GM12892 (cell line): ENCODE data around the gene PLAGL2.

Experiments used
- DNase-seq: peaks from one replicate; pipeline ENCODE4 v3.0.0; 2011; ENCODE audit not compliant: insufficient read length
- FAIRE-seq: peaks from 2 replicates; lab custom pipeline; 2011; peaks lifted over from hg19 to GRCh38; lab: Jason Lieb, UNC
- POLR2A ChIP-seq: IDR thresholded peaks from 2 replicates; pipeline ENCODE4 v1.6.1; 2011; ENCODE audit warnings: low read depth, low read length, control low read depth
- POLR2AphosphoS5 ChIP-seq: IDR thresholded peaks from 2 replicates; pipeline ENCODE4 v1.6.1; 2011; ENCODE audit warnings: low read depth, low read length, control low read depth
- TAF1 ChIP-seq: IDR thresholded peaks from 2 replicates; pipeline ENCODE4 v1.6.1; 2011; ENCODE audit warnings: low read depth, mild to moderate bottlenecking, control low read depth, low read length, borderline replicate concordance

Gene PLAGL2

GRCh38 chr20:32208499-32209154, 1.1 kb upstream of the PLAGL2 start:
- TF ChIP-seq POLR2A (no peak), POLR2AphosphoS5 (no peak), TAF1 (no peak)
- DNase-seq = no peak
- no peak for FAIRE-seq

- DNase-seq (no peak), FAIRE-seq (no peak)
- 0 out of 2 replicates have a peak, but pooled peaks have one; percentile 3 for TF ChIP-seq POLR2AphosphoS5
- no peak for TF ChIP-seq POLR2A
Observed at GRCh38 chr20:32206760-32207625, 550 bp downstream of the PLAGL2 start.

GRCh38 chr20:32205843-32206759, 1.4 kb downstream of the PLAGL2 start:
- TF ChIP-seq POLR2A (no peak), POLR2AphosphoS5 (no peak), TAF1 (no peak)
- DNase-seq = no peak
- FAIRE-seq = no peak

GRCh38 chr20:32205110-32205842, 2.3 kb downstream of the PLAGL2 start:
- TF ChIP-seq POLR2A (0 out of 2 replicates have a peak, but pooled peaks have one; percentile 8), TAF1 (no peak), POLR2AphosphoS5 (no peak)
- FAIRE-seq (no peak), DNase-seq (no peak)

- DNase-seq = no peak
- TF ChIP-seq POLR2AphosphoS5 = no peak
- no peak for TF ChIP-seq TAF1
- no peak for TF ChIP-seq POLR2A
- FAIRE-seq = no peak
Observed at GRCh38 chr20:32204205-32205109, 3.1 kb downstream of the PLAGL2 start.

GRCh38 chr20:32203356-32204204, 4.0 kb downstream of the PLAGL2 start:
- no peak for FAIRE-seq
- TF ChIP-seq TAF1 = no peak
- no peak for TF ChIP-seq POLR2A
- no peak for TF ChIP-seq POLR2AphosphoS5
- no peak for DNase-seq

GRCh38 chr20:32201977-32202363, 5.6 kb downstream of the PLAGL2 start:
- DNase-seq = no peak
- TF ChIP-seq POLR2A (0 out of 2 replicates have a peak, but pooled peaks have one; percentile 23), POLR2AphosphoS5 (no peak)
- no peak for FAIRE-seq

- no peak for FAIRE-seq
- DNase-seq = no peak
- TF ChIP-seq TAF1 (no peak), POLR2AphosphoS5 (no peak), POLR2A (no peak)
Observed at GRCh38 chr20:32201296-32201976, 6.1 kb downstream of the PLAGL2 start.
